ENCODE measurements around the gene TMEM254. TPM values are rescaled to one million over a fixed set of nuclear protein-coding genes. Genes with fewer than 3 reads are reported as not detected.
"Not testable (repeated sequence)": the region's sequence is repeated elsewhere in the genome, so short reads cannot be mapped to it uniquely, and the experiment has no call there.

Gene TMEM254
- polyA plus RNA-seq, 1 experiment = 34.4 TPM

- no peak overlapping the region for H3K27ac ChIP-seq (ENCODE audit: low read depth, low read length)
- DNase-seq (ENCODE audit: low read depth, low spot score) = no peak
- POLR2A ChIA-PET = no interaction called here
Measured at GRCh38 chr10:80131499-80131901, 53.0 kb downstream of the TMEM254 start.

GRCh38 chr10:80132299-80133139 is 54.1 kb downstream of the TMEM254 start, which contains the start of gene PLAC9:
Gene PLAC9, plus strand, starts transcription at chr10:80132730. Its CDS starts 33 bp downstream, at chr10:80132763.
- no peaks in the 10 kb centered on the region for H3K27me3 ChIP-seq (ENCODE audit: control insufficient read depth, insufficient read depth, low read length)
- ChIA-PET POLR2A (no interaction called here), CTCF (interaction anchor here (1.3 to 2.8 kb wide), 3 partner anchors 12 to 90 kb away, joined by 4 to 10 read pairs (median 6); no protein-coding TSS in a partner anchor)
- no peak for DNase-seq (ENCODE audit: low read depth, low spot score)
- TF ChIP-seq CTCF (IDR thresholded peaks at IDR 0.05; ENCODE audit: low read depth, low read length) = no peak
- no peak within 1 kb of the TSS for H3K27ac ChIP-seq (ENCODE audit: low read depth, low read length)
- no peaks in the 10 kb centered on the region for H3K9me3 ChIP-seq (ENCODE audit: control insufficient read depth, insufficient read depth, low read length)
- peak within 1 kb of the TSS; percentile 64 for H3K4me3 ChIP-seq (ENCODE audit: low read depth, low read length)

More at GRCh38 chr10:80131499-80131901, 53.0 kb downstream of the TMEM254 start:
- no peak for TF ChIP-seq CTCF (IDR thresholded peaks at IDR 0.05; ENCODE audit: low read depth, low read length)
- H3K4me3 ChIP-seq (ENCODE audit: low read depth, low read length) = no peak overlapping the region
- CTCF ChIA-PET = interaction anchor here (1.5 to 2.8 kb wide), 2 partner anchors 13 to 91 kb away, joined by 3 to 10 read pairs; no protein-coding TSS in a partner anchor
- H3K27me3 ChIP-seq (ENCODE audit: control insufficient read depth, insufficient read depth, low read length) = no peaks in the 10 kb centered on the region
- H3K9me3 ChIP-seq (ENCODE audit: control insufficient read depth, insufficient read depth, low read length) = no peaks in the 10 kb centered on the region

GRCh38 chr10:80133206-80133605 is 54.7 kb downstream of the TMEM254 start:
- Histone ChIP-seq H3K27me3 (ENCODE audit: control insufficient read depth, insufficient read depth, low read length) (no peaks in the 10 kb centered on the region), H3K27ac (ENCODE audit: low read depth, low read length) (no peak overlapping the region), H3K4me3 (ENCODE audit: low read depth, low read length) (peak overlapping the region; percentile 64), H3K9me3 (ENCODE audit: control insufficient read depth, insufficient read depth, low read length) (no peaks in the 10 kb centered on the region)
- no peak for DNase-seq (ENCODE audit: low read depth, low spot score)
- no peak for TF ChIP-seq CTCF (IDR thresholded peaks at IDR 0.05; ENCODE audit: low read depth, low read length)
- ChIA-PET CTCF (interaction anchor here (1.3 to 2.8 kb wide), 3 partner anchors 11 to 89 kb away, joined by 4 to 10 read pairs (median 6); no protein-coding TSS in a partner anchor), POLR2A (interaction anchor here (1.0 kb wide), 1 partner anchor 29 kb away, joined by 3 read pairs; no protein-coding TSS in a partner anchor)

- POLR2A ChIA-PET = interaction anchor here (1.0 kb wide), 1 partner anchor 29 kb away, joined by 3 read pairs; no protein-coding TSS in a partner anchor
- CTCF ChIA-PET = interaction anchor here (1.3 to 2.8 kb wide), 3 partner anchors 10 to 89 kb away, joined by 4 to 10 read pairs (median 6); no protein-coding TSS in a partner anchor
- not testable (repeated sequence) for H3K9me3 ChIP-seq (ENCODE audit: control insufficient read depth, insufficient read depth, low read length); H3K27ac ChIP-seq (ENCODE audit: low read depth, low read length); DNase-seq (ENCODE audit: low read depth, low spot score); H3K27me3 ChIP-seq (ENCODE audit: control insufficient read depth, insufficient read depth, low read length)
- peak overlapping the region; percentile 64 for H3K4me3 ChIP-seq (ENCODE audit: low read depth, low read length)
Measured at GRCh38 chr10:80133687-80134086, 55.2 kb downstream of the TMEM254 start.

GRCh38 chr10:80136134-80136571 is 57.7 kb downstream of the TMEM254 start:
- H3K27me3 ChIP-seq (ENCODE audit: control insufficient read depth, insufficient read depth, low read length) = no peaks in the 10 kb centered on the region
- ChIA-PET CTCF (interaction anchor here (1.3 to 1.5 kb wide), 2 partner anchors 87 to 125 kb away, joined by 3 to 4 read pairs; no protein-coding TSS in a partner anchor), POLR2A (interaction anchor here (0.8 kb wide), 1 partner anchor 22 kb away, joined by 3 read pairs; no protein-coding TSS in a partner anchor)
- DNase-seq (ENCODE audit: low read depth, low spot score) = peak; percentile 65
- peak overlapping the region; percentile 73 for H3K27ac ChIP-seq (ENCODE audit: low read depth, low read length)
- H3K9me3 ChIP-seq (ENCODE audit: control insufficient read depth, insufficient read depth, low read length) = no peaks in the 10 kb centered on the region
- no peak overlapping the region for H3K4me3 ChIP-seq (ENCODE audit: low read depth, low read length)
- TF ChIP-seq CTCF (IDR thresholded peaks at IDR 0.05; ENCODE audit: low read depth, low read length) = no peak

Measured in AG04450 (cell line).